Activated CD4-positive, alpha-beta T cell treated with anti-CD3 and anti-CD28 coated beads for 4 hours (primary cell): Measurements from ENCODE around the gene SPATS2.

Experiments
- DNase-seq, 2 donors: peaks; one replicate each; pipeline ENCODE4 v3.0.0-alpha.2; 2020

The SPATS2 gene

GRCh38 chr12:49336645-49337584 is 30.3 kb upstream of the SPATS2 start, which contains the start of gene C1QL4:
Gene C1QL4 (minus strand): TSS chr12:49337188. CDS start chr12:49336477, 711 bp downstream.
- peak; percentile 83 to 91 for DNase-seq

DNA sequence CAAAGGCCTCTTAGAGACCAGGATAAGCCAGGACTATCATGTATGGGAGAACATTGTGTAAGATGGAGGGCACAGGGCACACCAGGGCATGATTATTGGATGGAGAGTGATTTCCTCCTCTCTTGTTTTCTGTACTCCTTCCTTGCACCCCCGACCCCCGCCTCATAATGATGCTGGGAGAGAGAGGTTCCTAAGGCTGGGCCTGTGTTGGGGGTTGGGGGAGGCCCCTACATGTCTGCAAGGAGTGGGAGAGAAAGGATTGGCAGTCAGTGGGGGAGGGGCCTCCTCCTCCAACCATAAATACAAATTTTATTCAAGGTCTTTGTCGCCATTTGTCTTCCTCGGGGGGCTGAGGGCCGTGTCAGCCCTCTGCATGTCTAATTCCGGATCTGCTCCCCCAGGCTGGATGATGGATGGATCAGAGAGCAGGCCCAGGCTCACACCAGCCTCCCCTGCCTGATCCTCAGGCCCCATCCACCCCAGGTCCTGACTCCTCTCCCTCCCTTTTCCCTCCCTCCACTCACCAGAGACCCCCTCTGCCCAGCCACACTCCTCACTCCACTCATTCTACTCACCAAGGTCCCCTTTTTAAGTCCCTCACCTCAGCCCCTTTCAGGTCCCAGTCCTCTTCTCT is 28.3 kb upstream of the SPATS2 start:
- no peak for DNase-seq

DNA sequence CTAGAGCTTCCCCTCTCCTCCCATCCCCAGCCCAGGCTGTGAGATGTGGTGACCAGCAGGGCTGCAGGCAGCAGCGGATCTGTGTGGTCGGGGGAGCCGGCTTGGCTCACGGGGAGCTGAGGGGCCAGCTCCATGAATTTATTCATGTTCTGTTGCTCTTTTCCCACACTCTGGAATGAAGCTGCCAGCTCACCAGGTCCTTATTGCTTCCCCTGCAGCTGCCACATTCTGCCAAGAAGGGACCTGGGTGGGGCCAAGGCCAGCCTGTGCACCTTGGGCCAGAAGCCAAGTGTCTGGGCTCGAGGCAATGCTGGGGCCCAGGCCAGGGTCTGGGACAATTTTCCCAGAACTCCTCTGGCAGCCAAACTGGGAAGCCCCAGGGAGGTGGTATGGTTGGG is 27.8 kb upstream of the SPATS2 start:
- no peak for DNase-seq

GRCh38 chr12:49340095-49340870 is 27.0 kb upstream of the SPATS2 start:
- no peak for DNase-seq

GRCh38 chr12:49340971-49341776 is 26.1 kb upstream of the SPATS2 start:
- DNase-seq = no peak

DNA sequence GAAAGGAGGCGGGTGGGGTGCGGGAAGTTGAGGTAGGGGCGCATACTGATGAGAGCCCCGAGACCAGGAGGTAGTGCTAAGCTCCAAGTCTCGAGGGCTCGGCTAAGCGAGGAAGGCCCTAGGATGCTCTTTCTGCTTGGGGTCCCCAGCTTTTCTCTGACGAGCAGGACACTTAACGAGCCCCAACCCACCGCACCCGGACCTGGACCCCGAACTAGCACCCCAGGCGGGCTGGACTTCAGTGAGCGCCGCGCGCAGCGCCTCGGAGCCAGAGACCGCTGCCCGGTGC is 25.5 kb upstream of the SPATS2 start:
- DNase-seq = no peak

GRCh38 chr12:49342066-49342913 is 25.0 kb upstream of the SPATS2 start:
- peak; percentile 68 to 70 for DNase-seq

GRCh38 chr12:49342914-49343731 is 24.1 kb upstream of the SPATS2 start:
- DNase-seq = peak; percentile 54 to 57

DNA sequence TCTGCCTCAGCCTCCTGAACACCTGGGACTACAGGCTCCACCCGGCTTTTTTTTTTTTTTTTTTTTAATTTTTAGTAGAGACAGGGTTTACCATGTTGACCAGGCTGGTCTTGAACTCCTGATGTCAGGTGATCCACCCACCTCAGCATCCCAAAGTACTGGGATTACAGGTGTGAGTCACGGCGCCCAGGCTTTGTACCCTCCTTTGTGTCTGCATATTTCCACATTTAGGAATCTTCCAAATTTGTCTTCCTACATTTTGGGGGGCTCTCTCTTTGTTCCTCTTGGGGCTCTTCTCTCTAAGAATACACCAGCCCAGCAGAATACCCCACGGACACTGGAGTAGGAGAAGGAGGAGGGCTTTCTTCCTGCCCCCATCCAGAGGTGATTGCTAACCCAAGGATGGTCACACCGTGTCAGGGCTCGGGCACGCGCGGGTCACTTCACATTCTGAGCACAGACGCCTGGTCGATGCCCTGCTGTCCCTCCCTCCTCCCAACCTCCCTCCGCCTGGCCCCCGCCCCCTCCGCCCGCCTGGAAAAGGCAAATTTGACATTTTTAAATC is 22.7 kb upstream of the SPATS2 start:
- no peak for DNase-seq

- DNase-seq = no peak
These were observed 22.0 kb upstream of the SPATS2 start for GRCh38 chr12:49345051-49345824.

GRCh38 chr12:49345825-49346658 is 21.2 kb upstream of the SPATS2 start:
- DNase-seq = no peak

GRCh38 chr12:49346659-49347310 is 20.5 kb upstream of the SPATS2 start, which contains the start of gene DNAJC22:
Gene DNAJC22 (plus strand): TSS chr12:49346888. CDS start chr12:49348873, 1,985 bp downstream.
- DNase-seq = peak in 1 of 2 donors; percentile 24

DNA sequence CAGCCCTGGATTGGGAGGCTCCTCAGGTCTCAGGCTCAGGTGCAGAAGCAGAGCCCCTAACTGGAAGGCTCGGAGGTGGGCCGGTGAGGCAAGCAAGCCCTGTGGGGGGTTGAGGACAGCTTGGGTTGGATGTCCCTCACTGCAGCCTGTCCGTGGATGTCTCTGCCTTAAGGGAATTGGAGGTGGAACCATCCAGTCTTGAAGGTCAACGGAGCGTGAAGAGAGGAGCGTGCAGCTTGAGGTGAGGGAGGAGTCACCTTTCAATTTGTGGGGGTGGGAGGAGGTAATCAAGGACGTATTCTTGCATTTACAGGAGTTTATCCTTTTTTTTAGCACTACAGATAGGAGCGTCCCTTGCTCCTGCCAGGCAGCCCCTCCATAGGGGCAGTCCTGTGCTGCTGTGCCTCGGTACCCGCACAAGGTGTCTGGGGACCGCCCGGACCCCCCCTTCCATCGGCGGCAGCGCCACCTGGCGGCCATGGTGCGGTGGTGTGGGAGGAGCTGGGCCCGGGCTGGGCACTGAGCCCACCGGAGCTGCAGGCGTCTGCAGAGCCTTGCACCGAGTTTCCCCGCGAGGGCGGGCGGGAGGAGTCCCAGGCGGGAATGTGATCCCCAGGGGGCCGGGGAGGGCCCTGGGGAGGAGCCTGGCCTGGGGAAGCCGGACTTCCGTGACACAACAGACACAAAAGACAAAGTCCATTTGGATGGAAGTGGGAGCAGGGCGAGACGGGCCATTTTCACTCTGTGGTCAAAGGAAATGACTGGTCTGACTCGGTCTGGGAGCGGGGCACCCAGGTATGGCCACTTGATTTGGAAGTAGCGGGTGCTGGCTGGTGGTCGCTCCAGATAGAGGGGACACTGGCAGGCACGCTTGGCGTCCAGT is 19.7 kb upstream of the SPATS2 start:
- DNase-seq = peak; percentile 70 to 79

DNA sequence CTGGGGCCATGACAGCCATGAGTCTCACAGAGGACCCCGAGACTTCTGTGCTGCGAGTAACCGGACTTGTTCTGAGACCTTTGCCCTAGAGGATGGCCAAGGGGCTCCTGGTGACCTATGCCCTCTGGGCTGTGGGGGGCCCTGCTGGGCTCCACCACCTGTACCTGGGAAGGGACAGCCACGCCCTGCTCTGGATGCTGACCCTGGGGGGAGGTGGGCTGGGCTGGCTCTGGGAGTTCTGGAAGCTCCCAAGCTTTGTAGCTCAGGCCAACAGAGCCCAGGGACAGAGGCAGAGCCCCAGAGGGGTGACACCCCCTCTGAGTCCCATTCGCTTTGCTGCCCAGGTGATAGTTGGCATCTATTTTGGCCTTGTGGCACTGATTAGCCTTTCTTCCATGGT is 18.5 kb upstream of the SPATS2 start:
- DNase-seq = no peak

- no peak for DNase-seq
These were observed 18.0 kb upstream of the SPATS2 start for GRCh38 chr12:49349266-49349665.

DNA sequence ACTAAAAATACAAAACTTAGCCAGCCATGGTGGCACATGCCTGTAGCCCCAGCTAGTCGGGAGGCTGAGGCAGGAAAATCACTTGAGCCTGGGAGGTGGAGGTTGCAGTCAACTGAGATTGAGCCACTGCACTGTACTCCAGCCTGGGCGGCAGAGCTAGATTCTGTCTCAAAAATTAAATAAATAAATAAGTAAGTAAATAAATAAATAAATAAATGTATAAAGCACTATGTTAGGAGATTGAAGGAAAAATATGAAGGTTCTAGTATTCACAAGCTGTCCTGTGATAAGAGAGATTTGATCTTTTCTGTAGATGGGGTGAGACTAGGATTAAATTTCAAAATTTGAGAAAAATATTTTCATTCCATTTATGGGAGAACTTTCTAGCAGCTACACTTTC is 14.9 kb upstream of the SPATS2 start:
- no peak for DNase-seq

DNA sequence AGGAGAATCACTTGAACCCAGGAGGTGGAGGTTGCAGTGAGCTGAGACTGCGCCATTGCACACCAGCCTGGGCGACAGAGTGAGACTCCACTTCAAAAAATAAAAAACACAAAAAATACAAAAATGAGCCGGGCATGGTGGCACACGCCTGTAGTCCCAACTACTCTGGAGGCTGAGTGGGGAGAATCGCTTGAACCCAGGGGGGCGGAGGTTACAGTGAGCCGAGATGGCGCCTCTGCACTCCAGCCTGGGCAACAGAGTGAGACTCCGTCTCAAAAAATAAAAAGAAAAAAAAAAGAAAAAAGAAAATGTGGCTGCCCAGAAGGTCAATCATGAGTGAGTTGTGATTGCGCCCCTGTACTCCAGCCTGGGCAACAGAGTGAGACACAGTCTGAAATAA is 11.3 kb upstream of the SPATS2 start:
- no peak for DNase-seq
